GM15510 (cell line): ENCODE measurements around the gene BLOC1S3.

Source experiments
- POLR2A ChIP-seq: IDR thresholded peaks from 3 replicates; pipeline ENCODE4 v1.6.1; 2011; ENCODE audit warnings: borderline replicate concordance; ENCODE audit not compliant: insufficient read length; ENCODE audit errors: extremely low read depth

The BLOC1S3 gene

DNA sequence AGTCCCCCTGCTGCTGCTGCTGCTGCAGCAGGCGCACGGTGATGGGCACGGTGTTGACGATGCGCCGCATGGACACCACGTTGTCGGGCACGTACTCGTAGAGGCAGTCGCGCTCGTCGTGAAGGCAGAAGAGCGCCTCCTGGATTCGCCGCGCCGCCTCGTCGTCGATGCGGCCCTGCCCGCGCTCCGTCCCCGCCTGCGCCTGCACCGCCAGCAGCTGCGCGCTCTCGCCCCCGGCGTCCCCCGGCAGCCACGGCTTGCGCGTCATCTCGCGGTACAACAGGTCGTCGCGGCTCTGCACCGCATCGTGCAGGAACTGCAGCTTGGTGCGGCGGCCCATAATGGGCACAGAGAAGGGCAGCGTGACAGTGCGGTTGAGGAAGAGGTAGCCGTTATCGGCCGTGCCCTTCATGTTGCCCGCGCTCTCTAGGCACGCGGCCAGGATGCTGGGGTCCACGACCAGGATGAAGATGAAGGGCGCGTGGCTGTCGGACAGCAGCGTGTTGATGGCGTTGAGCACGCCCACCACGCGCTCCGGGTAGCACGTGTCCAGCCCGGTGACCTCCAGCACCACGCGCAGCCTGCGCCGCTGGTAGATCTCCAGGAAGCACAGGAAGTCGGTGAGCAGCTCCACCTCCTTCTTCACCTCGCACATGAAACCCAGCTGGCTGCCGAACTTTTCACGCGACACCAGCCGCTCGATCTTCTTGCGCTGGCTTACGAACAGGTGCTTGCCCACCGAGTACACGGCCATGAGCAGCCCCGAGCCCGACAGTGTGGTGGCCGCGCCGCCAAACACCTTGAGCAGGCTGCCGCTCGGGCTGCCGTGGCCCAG is 25.9 kb upstream of the BLOC1S3 start:
- TF ChIP-seq POLR2A: no peak

DNA sequence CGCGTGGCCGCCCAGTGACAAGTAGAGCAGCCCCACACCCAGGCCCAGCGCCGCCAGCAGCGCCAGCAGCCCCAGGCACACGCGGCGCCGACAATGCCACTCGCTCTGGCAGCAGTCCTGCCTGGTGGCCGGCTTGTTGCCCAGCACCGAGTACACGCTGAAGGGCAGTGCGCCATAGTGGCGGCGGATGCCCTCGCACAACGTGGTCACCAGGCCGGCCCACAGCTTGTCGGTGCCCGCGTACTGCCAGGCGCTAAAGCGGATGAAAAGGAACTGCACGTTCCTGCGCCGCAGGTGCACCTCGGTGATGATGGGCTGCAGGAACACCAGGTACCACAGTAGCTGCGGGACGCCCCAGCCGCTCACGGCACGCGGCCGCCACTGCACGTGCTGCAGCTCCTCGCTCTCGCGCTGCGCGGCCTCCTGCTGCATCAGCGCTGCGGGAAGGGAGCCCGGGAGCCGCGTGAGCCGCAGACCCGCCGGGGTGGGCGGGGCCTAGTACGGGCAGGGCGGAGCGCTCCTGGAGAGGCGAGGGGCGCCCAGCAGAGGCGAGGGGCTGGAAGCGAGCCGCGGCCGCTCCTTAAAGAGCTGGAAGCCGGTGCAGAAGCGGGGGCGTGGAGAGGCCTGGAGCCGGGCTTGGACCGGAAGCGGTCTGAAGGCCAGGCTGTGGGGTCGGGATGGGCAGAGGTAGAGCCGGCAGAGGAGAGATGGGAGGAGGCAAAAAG is 25.1 kb upstream of the BLOC1S3 start:
- no peak for TF ChIP-seq POLR2A

DNA sequence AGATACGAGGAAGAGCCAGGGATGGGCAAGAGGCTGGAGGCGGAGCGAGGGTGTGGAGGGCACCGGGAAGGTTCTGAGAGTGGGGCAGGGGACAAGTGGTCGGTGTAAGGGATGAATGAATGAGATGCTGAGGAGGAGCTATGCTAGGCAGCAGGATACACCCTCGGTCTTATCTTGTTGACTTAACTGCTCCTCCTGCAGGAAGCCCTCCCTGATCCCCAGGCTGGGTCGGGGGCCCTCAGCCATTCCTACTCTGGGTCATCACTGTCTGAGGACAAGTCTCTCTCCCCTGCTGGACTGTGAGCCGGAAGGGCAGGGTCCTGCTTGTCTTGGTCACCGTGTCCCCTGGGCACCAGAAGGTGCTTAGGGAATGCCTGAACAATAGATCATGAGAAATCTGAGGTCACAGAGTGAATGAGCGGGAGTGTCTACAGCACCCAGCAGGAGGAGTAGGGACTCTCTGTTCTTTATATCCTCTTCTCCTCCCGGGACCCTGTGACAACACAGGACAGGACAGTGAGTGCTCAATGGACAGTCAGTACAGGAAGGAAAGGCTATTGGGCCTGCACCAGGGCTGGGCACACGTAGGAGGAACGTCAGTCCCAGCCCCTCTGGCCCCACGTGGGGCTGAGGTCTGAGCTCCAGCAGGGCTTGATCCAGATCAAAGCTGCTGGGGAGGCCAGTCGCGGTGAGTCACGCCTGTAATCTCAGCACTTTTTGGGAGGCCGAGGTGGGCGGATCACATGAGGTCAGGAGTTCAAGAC is 24.3 kb upstream of the BLOC1S3 start:
- TF ChIP-seq POLR2A: no peak

DNA sequence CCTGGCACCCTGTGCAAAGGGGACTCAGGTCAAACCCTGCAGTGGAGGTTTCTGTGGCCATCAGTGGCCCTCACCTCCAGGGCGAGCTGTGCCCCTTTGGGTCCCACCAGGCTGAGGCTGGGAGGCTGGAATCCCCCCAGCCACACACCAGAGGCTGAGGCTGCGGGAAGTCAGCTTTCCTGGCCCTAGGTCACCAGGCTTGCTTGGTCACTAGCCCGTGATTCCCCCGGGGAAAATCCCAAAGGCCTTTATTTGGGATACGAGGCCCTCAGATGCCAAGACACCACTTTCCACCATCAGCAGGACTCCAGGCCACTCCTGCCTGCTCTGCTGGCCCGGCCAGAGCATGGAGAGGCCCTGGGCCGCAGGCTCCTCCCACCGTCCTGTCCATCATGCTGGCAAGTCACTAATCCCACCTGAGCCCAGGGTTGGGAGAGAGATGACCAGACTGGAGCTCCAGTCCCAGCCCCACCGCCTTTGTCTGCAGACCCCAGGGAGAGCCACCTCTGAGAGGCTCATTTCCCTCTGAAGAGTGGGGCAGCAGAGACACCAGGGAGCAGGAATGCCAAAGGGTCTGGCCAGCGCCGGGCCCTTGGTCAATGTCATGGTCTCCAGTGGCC is 22.5 kb upstream of the BLOC1S3 start:
- no peak for TF ChIP-seq POLR2A

DNA sequence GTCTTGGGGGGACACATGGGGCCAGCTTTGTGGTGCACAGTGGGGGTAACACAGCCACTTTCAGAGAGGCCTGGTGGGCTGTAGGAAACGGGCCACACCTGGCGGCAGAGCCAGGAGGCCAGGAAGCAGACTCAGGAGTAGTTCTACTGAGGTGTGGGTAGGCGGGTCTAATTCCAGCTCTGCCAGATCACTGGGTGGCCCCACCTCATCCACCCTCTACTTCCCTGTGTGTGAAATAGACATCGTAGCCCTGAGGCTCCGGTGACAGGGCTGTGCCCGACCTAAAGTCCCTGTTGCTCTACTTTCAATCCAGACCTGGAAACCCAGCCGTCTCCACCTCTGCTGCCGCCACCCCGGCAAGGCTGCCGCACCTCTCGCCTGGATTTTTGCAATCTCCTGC is 21.8 kb upstream of the BLOC1S3 start:
- no peak for TF ChIP-seq POLR2A

DNA sequence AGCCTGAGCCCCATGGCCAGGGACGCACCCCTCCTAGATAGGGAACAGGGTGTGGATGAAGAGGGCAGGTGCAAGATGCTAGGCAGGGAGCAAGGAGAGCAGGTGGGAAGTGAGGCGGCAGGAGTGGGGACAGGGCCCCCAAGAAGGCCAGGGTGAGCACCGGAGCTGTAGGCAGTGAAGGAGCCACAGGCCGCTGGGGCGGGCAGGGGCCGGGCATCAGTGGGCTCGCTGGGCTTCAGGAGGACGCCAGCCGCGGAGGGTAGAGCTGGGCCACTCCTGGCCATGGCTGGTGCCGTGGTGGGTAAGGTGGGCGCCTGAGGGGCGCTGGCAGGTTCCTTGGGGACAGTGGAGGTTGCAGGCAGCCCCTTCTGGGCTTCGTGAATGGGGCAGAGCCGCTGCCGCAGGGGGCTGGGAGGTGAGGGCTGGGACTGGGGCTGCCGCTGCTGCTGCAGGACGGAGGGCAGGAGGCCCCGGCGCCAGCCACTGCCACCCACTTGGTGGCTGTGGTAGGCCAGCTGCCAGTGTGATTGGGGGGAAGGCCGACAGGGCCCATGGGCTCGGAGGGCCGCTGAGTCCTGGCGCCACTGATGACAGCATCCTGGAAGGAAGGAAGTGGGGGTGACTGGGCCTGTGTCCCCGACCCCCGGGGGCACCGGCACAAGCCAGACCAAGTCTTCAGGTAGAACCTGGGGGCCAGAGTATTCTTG is 19.9 kb upstream of the BLOC1S3 start:
- TF ChIP-seq POLR2A: no peak

DNA sequence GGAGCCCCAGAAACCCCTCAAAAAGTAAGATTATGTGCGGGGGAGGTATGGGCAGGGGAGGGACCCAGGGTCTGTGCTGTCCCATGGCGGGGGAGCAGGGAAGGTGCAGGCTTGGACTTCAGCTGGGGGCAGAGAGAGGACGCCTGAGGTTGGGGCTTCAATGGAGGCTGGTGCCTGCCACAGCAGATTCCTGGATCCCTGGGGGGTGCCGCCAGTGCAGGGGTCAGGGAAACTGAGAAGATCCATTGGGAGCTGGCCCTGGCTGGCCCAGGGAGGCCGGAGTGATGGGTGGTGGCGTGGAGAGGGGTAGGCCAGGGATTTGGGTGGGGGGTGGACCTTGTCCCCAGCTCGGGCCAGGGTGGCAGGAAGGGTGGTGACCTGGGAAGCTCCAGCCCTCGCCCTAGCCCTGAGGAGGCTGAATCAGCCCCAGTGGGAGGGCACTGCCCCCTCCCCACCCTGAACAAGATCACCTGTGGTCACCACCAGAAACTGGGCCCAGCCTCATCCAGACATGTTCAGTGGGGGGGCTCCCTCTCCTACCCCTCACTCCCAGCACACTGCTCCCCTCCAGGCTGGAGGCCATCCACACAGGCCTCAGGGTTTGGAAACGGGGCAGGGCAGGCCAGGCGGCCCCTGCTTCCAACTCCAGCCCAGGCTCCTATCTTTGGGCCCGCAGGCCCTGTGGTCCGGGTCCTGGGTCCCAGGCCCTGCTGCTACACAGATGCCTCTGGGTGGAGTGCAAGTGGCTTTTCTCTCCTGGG is 19.2 kb upstream of the BLOC1S3 start:
- no peak for TF ChIP-seq POLR2A

DNA sequence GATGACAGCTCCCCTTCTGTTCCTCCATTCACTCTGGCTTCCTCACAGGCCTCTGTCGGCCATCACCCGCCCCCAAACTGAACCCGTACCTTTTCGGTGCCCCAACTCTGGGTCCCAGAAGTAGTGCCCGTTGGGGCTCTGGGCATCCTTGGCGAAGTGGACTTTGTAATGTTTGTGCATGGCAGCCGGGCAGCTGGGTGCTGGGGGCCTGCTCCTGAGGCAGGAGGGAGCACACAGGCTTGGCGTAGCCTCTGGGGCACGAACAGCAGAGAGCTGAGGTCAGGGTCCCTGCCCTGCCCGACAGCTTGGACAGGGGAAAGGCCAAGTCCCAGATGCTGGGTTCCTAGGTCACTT is 18.6 kb upstream of the BLOC1S3 start:
- no peak for TF ChIP-seq POLR2A

DNA sequence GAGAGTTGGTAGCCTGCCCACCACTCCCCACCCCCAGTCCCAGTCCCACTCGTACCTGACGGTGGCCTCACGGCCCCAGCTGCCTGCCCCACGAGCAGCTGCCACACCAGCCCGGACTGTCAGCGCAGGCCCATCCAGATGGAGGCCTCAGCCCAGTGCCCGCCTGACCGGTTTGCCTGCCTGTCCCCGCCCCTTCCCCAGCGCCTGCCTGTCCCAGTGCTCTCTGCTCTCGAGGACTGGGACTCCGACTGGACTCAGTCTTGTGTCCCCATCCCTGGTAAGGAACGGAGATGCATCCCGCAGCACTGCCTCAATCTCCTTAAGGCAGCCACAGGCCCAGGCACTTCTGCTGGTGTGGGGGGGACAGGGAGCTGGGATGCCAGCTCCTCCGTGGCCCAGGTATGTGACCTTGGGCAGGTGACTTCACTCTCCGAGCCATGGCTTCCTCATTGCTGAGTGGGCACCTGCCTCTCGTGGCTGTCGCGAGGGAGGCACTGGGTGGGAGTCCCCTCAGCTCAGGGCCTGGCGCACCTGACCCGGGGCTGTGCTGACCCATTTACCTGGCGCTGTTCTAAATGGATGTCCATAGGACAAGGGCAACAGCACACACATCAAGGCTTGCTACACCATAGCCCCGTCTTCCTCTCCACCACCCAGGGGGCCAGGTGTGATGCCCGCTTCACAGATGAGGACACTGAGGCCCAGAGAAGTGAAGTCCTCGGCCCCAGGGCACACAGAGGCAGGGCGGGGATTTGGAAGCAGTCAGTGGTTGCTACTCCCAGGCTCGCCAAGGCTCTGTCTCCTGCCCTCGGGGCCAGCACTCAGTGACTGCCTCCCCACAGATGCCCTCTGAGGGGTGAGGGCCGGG is 17.5 kb upstream of the BLOC1S3 start, which contains the start of gene NKPD1:
Gene NKPD1 (minus strand): TSS at position 113 of the 868 bp plus-strand sequence. CDS start 832 bp downstream, outside the sequence.
- TF ChIP-seq POLR2A: no peak

DNA sequence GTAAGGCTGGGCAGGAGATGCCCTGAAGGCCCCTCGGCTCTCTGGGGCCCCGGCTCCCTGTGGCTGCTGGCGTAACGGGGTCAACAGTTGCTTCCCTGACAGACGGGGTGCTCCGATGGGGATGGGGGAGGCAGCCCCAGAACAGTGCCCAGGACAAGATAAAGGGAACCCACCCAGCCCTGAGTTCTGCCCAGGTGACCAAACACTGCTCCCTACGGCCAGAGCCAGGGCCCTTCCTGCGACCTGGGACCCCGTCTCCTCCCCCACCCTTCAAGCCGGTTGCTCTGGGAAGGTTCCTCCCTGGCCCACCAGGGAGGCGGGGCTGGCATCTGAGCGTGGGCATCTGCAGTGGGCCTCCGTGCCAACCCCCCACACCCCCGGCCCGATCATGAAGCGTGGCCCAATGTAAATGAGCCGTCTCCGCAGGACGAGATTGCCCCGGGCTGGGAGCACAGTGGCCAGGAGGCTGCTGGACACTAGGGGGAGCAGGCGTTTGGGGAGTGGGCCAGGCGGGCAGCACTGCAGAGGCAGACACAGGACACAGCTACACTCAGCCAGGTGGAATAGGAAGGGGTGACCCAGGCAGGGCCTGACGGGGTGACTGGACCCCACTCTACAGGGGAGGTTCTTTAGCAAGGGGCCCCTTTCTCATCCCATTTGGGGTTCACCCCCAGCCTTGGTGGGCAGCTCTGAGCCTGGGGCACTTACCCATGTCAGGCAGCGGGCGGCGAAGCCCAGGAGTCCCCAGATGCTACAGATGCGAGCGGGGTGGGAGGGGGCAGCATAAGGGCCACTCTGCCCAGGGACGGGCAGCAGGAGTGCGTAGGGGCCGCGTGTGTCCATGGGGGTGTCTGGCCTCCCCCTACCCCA is 16.6 kb upstream of the BLOC1S3 start:
- no peak for TF ChIP-seq POLR2A

DNA sequence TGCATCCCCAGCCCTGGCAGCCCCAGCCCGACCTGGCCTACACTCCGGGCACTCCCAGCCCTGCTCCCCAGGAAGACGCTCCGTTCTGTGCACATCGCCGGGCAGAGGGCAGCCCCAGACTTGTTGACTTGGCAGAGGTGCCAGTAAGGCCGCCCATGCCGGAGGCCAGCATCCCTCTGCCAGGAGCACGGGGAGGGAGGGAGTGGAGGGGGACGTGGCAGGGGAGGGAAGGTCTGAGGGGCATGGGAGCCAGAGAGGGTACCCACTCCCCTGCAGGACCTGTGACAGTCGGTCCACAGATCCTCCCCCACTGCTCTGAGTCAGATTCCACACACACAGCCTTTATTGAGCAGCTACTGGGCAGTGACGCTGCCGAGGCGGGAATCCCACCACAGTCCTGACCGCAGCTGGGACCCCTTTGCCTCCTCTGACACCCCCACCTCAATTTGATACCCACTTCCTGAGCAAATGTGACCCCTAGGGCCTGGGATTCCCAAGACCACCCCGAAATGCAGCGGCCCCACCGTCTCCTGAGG is 15.9 kb upstream of the BLOC1S3 start:
- TF ChIP-seq POLR2A: no peak

DNA sequence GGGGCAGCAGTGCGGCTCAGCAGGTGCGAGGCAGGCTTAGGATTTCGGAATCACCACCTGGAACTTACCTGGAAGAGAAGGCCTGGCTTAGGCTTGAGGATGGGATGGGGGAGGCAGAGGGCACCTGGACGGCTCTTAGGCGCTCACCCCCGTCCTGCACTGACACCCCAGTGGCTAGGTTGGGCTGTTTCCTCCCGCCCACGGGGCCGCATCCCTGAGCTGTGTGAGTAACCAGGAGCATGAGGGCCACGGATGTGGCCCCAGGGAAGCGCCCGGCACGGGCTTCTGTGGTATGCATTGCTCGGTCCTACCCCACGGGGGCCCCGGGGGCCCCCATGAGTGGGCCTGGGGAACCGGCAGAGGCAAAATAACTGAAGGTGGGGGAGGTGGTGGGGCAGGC is 15.4 kb upstream of the BLOC1S3 start:
- no peak for TF ChIP-seq POLR2A
